ENCODE data around the gene SLC7A9.
"Not testable (repeated sequence)": the region's sequence is repeated elsewhere in the genome, so short reads cannot be mapped to it uniquely, and the experiment has no call there.

Gene SLC7A9

GRCh38 chr19:32872391-32872790 is 2.8 kb upstream of the SLC7A9 start:
- Histone ChIP-seq H3K4me1 (no peaks in the 10 kb centered on the region), H3K9me3 (ENCODE audit: control insufficient read depth, low read length) (no peaks in the 10 kb centered on the region), H3K36me3 (ENCODE audit: control insufficient read depth, insufficient read depth, low read length) (no peaks in the 10 kb centered on the region), H3K27me3 (ENCODE audit: control insufficient read depth, insufficient read depth, low read length) (no peaks in the 10 kb centered on the region), H3K4me2 (ENCODE audit: low read length) (no peak overlapping the region), H3K27ac (no peak overlapping the region), H3K9ac (no peak overlapping the region), H2AFZ (no peak overlapping the region), H3K4me3 (ENCODE audit: low read depth, low read length) (no peak overlapping the region), H3K79me2 (no peaks in the 10 kb centered on the region)
- TF ChIP-seq CTCF (IDR thresholded peaks at IDR 0.05), result no peak

GRCh38 chr19:32870981-32871451 is 1.4 kb upstream of the SLC7A9 start:
- Histone ChIP-seq H3K9me3 (ENCODE audit: control insufficient read depth, low read length) (no peaks in the 10 kb centered on the region), H3K79me2 (no peaks in the 10 kb centered on the region), H3K4me2 (ENCODE audit: low read length) (no peak overlapping the region), H3K4me1 (no peaks in the 10 kb centered on the region), H3K4me3 (ENCODE audit: low read depth, low read length) (no peak overlapping the region), H3K27ac (no peak overlapping the region), H3K27me3 (ENCODE audit: control insufficient read depth, insufficient read depth, low read length) (no peaks in the 10 kb centered on the region), H3K9ac (no peak overlapping the region), H3K36me3 (ENCODE audit: control insufficient read depth, insufficient read depth, low read length) (no peaks in the 10 kb centered on the region), H2AFZ (no peak overlapping the region)
- no peak for TF ChIP-seq CTCF (IDR thresholded peaks at IDR 0.05)

- Histone ChIP-seq H3K4me2 (ENCODE audit: low read length) (no peak overlapping the region), H3K36me3 (ENCODE audit: control insufficient read depth, insufficient read depth, low read length) (no peaks in the 10 kb centered on the region), H3K9me3 (ENCODE audit: control insufficient read depth, low read length) (no peaks in the 10 kb centered on the region), H3K4me1 (no peaks in the 10 kb centered on the region), H2AFZ (no peak overlapping the region), H3K4me3 (ENCODE audit: low read depth, low read length) (no peak overlapping the region), H3K9ac (no peak overlapping the region), H3K27me3 (ENCODE audit: control insufficient read depth, insufficient read depth, low read length) (no peaks in the 10 kb centered on the region), H3K27ac (no peak overlapping the region), H3K79me2 (no peaks in the 10 kb centered on the region)
- TF ChIP-seq CTCF (IDR thresholded peaks at IDR 0.05), result no peak
These were observed 503 bp upstream of the SLC7A9 start for GRCh38 chr19:32869966-32870573.

- no peaks in the 10 kb centered on the region for H3K9me3 ChIP-seq (ENCODE audit: control insufficient read depth, low read length)
- no peak overlapping the region for H2AFZ ChIP-seq
- H3K79me2 ChIP-seq, result no peaks in the 10 kb centered on the region
- TF ChIP-seq CTCF (IDR thresholded peaks at IDR 0.05), result no peak
- no peak overlapping the region for H3K4me3 ChIP-seq (ENCODE audit: low read depth, low read length)
- no peaks in the 10 kb centered on the region for H3K27me3 ChIP-seq (ENCODE audit: control insufficient read depth, insufficient read depth, low read length)
- H3K4me2 ChIP-seq (ENCODE audit: low read length), result no peak overlapping the region
- no peaks in the 10 kb centered on the region for H3K36me3 ChIP-seq (ENCODE audit: control insufficient read depth, insufficient read depth, low read length)
- H3K27ac ChIP-seq, result no peak overlapping the region
- no peaks in the 10 kb centered on the region for H3K4me1 ChIP-seq
- H3K9ac ChIP-seq, result no peak overlapping the region
These were observed 1.2 kb downstream of the SLC7A9 start for GRCh38 chr19:32868206-32868950.

- H3K4me2 ChIP-seq (ENCODE audit: low read length); H3K9ac ChIP-seq; H3K27me3 ChIP-seq (ENCODE audit: control insufficient read depth, insufficient read depth, low read length); H2AFZ ChIP-seq; H3K36me3 ChIP-seq (ENCODE audit: control insufficient read depth, insufficient read depth, low read length); H3K4me1 ChIP-seq; H3K27ac ChIP-seq; H3K79me2 ChIP-seq; H3K9me3 ChIP-seq (ENCODE audit: control insufficient read depth, low read length); H3K4me3 ChIP-seq (ENCODE audit: low read depth, low read length): not testable (repeated sequence)
These were observed 2.1 kb downstream of the SLC7A9 start for GRCh38 chr19:32867436-32867835.
